ENCODE data around the gene ATRIP.

GRCh38 chr3:48428572-48429316 lies 17.8 kb upstream of the ATRIP start:
- TF ChIP-seq CTCF (IDR thresholded peaks at IDR 0.05) (no peak), EP300 (IDR thresholded peaks at IDR 0.05) (no peak)
